Panc1 (cell line): ENCODE measurements around the gene XXYLT1. TPM values are rescaled to one million over a fixed set of nuclear protein-coding genes. Genes with fewer than 3 reads are reported as not detected.

Experiments
- ATAC-seq: fragments of 200-7000 bp; cut with Tn5 transposase; 2 replicates; pipeline ENCODE4 v1.9.1; 2020; ENCODE audit warnings: mild to moderate bottlenecking, moderate library complexity
- BruUV-seq: library from RNA; stranded (reverse); fragments of 400-500 nt; replicated peaks from 2 replicates; lab custom pipeline; 2021; lab: Mats Ljungman, UMichigan
- CTCF ChIA-PET: fragments of 300-600 bp; sonication (Branson Sonifier 250); formaldehyde crosslinking; loops from one replicate; lab custom pipeline; 2022; ENCODE audit warnings: antibody characterized with exemption; lab: Charles Lee
- POLR2A ChIA-PET: fragments of 300-600 bp; sonication (Branson Sonifier 250); formaldehyde crosslinking; loops from one replicate; lab custom pipeline; 2022; ENCODE audit warnings: antibody characterized with exemption; lab: Charles Lee
- DNase-seq: peaks from one replicate; pipeline ENCODE4 v3.0.0-alpha.2; 2010; ENCODE audit warnings: low read depth, low spot score
- H3K27ac ChIP-seq: 2 replicates; pipeline ENCODE4 v1.5.1; 2011; ENCODE audit warnings: mild to moderate bottlenecking, low read length, inconsistent platforms
- H3K27me3 ChIP-seq: fragments of 200-500 bp; sonication (Bioruptor generic); 2 replicates; pipeline ENCODE4 v1.6.0; 2014; ENCODE audit warnings: low read length, inconsistent platforms; ENCODE audit not compliant: control insufficient read depth, insufficient read depth
- H3K36me3 ChIP-seq: fragments of 200-500 bp; sonication (Bioruptor generic); 2 replicates; pipeline ENCODE4 v1.5.1; 2014; ENCODE audit warnings: inconsistent platforms, mild to moderate bottlenecking, low read length, moderate library complexity; ENCODE audit not compliant: control insufficient read depth, insufficient read depth
- H3K4me1 ChIP-seq: 2 replicates; pipeline ENCODE4 v1.5.1; 2011; ENCODE audit warnings: inconsistent platforms, mild to moderate bottlenecking, low read length, moderate library complexity; ENCODE audit not compliant: control insufficient read depth, insufficient read depth
- H3K4me3 ChIP-seq, 2 experiments: 2 replicates each; pipeline ENCODE4 v1.5.1; 2011 to 2012; ENCODE audit warnings: low read depth in 2 of 2, low read length in 2 of 2, mild to moderate bottlenecking in 2 of 2, inconsistent platforms in 1 of 2, moderate library complexity in 1 of 2
- H3K9me3 ChIP-seq: fragments of 200-500 bp; sonication (Bioruptor generic); 2 replicates; pipeline ENCODE4 v1.5.1; 2014; ENCODE audit warnings: low read depth, mild to moderate bottlenecking, inconsistent platforms, low read length, moderate library complexity; ENCODE audit not compliant: control insufficient read depth, insufficient read depth
- POLR2AphosphoS5 ChIP-seq: IDR thresholded peaks from 2 replicates; pipeline ENCODE4 v1.6.1; 2012; ENCODE audit warnings: mild to moderate bottlenecking, low read depth, low read length, moderate library complexity
- SIN3A ChIP-seq: IDR thresholded peaks from 2 replicates; pipeline ENCODE4 v1.6.1; 2012; ENCODE audit warnings: low read depth, mild to moderate bottlenecking, low read length, moderate library complexity, borderline replicate concordance; ENCODE audit not compliant: insufficient read depth
- TCF7L2 ChIP-seq: IDR thresholded peaks from 2 replicates; pipeline ENCODE4 v1.6.1; 2011; ENCODE audit warnings: mild to moderate bottlenecking, low read depth, low read length, inconsistent platforms
- in situ Hi-C: cut with HindIII; loops from 2 replicates; pipeline ENCODE4 v1.10.0; 2016; ENCODE audit warnings: low sequenced_read_pairs, low pct_unique_long_range_greater_than_20kb
- intact Hi-C: fragments of 100-400 bp; cut with micrococcal nuclease; formaldehyde crosslinking; loops from one replicate; pipeline ENCODE4 v1.10.0; 2022; ENCODE audit not compliant: unreplicated experiment
- total RNA-seq: library from RNA; stranded (reverse); gene quantifications from one replicate; pipeline ENCODE4 v1.2.1, GENCODE V29; 2021; ENCODE audit not compliant: unreplicated experiment
- TF ChIP-seq, protein P1 (sequence below): fragments of 450-650 bp; IDR thresholded peaks from 2 replicates; pipeline ENCODE4 v1.5.1; 2017; ENCODE audit warnings: mild to moderate bottlenecking
- TF ChIP-seq, protein P2 (sequence below), 2 experiments: IDR thresholded peaks; 2 replicates each; pipeline ENCODE4 v1.6.1; 2011 to 2012; ENCODE audit warnings: low read depth in 2 of 2, control low read depth in 1 of 2, low read length in 1 of 2, mild to moderate bottlenecking in 1 of 2, moderate library complexity in 1 of 2; ENCODE audit not compliant: insufficient read depth in 1 of 2

XXYLT1 gene
- total RNA-seq, 1 experiment from 2014 or later = 26.0 TPM

DNA sequence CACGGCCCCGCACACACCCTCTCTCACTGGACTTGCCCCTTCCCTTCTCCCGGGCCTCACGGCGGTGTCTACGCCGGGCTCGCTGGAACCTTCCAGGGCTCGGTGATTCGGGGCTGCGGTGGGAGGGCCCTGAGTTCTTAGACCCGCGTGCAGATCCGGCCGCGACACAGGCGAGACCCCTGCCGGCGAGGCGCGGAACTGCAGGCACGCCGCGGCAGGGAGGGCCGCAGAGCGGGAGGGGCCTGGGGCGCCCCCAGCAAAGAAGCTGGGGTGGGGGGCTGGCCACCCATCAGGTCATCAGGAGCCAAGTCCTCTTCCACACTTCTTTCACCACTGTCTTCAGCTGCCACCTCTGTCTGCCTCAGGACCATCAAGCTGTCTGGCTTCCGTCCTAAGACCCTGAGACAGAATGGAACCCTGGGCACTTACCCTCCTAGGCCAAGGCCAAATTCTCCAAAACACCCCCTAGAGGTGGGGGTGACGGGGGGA lies 164.5 kb downstream of the XXYLT1 start:
- Histone ChIP-seq H3K36me3 (no peaks in the 10 kb centered on the region), H3K27me3 (no peaks in the 10 kb centered on the region), H3K27ac (peak overlapping the region; percentile 100), H3K4me3 (peak overlapping the region in 1 of 2 experiments; percentile 39; a peak in 2 of 4 replicates), H3K9me3 (no peaks in the 10 kb centered on the region), H3K4me1 (peaks cover 53% of the 10 kb centered on the region)
- ChIA-PET POLR2A (no interaction called here), CTCF (interaction anchor here (0.6 to 1.1 kb wide), 4 partner anchors 13 to 424 kb away, joined by 3 to 6 read pairs (median 4); no protein-coding TSS in a partner anchor)
- BruUV-seq = no TSS peak
- intact Hi-C loops (loop anchor here (5.0 kb wide), 2 partner anchors 104 to 424 kb away; no protein-coding TSS in a partner anchor), in situ Hi-C loops (no loop called here)
- ATAC-seq (peak; percentile 77), DNase-seq (no peak)
- TF ChIP-seq POLR2AphosphoS5 = no peak
- TF ChIP-seq, protein P1, sequence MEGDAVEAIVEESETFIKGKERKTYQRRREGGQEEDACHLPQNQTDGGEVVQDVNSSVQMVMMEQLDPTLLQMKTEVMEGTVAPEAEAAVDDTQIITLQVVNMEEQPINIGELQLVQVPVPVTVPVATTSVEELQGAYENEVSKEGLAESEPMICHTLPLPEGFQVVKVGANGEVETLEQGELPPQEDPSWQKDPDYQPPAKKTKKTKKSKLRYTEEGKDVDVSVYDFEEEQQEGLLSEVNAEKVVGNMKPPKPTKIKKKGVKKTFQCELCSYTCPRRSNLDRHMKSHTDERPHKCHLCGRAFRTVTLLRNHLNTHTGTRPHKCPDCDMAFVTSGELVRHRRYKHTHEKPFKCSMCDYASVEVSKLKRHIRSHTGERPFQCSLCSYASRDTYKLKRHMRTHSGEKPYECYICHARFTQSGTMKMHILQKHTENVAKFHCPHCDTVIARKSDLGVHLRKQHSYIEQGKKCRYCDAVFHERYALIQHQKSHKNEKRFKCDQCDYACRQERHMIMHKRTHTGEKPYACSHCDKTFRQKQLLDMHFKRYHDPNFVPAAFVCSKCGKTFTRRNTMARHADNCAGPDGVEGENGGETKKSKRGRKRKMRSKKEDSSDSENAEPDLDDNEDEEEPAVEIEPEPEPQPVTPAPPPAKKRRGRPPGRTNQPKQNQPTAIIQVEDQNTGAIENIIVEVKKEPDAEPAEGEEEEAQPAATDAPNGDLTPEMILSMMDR = peak; percentile 100
- no peak for TF ChIP-seq SIN3A

DNA sequence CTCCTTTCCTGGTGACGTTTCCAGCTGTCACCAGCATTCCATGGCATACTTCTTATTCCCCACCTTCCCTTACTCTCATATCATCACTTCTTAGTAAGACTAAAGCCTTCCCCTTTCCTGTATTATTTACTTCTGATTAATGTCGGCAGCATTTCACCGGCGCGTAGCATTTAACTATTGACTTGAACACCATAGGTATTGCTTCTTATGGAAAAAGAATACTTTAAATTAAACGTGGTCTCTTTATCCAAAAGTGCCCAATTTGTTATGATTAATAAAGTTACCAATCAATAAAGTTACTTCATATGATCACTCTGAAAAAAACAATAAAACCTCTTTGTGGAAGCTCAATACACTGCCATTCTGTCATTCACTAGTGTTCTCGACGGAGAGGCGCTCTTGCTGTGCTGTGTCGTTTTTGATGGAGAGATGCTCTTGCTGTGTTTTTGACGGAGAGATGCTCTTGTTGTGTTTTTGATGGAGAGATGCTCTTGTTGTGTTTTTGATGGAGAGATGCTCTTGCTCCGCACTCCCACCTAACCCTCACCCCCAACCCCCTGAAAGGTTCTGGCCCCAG lies 165.0 kb downstream of the XXYLT1 start:
- Histone ChIP-seq H3K27me3 (no peaks in the 10 kb centered on the region), H3K9me3 (no peaks in the 10 kb centered on the region), H3K27ac (peak overlapping the region; percentile 100), H3K4me3 (peak overlapping the region in 1 of 2 experiments; percentile 39; a peak in 2 of 4 replicates), H3K4me1 (peaks cover 58% of the 10 kb centered on the region), H3K36me3 (no peaks in the 10 kb centered on the region)
- ATAC-seq (peak; percentile 18), DNase-seq (no peak)
- ChIA-PET POLR2A (no interaction called here), CTCF (interaction anchor here (0.9 kb wide), 1 partner anchor 420 kb away, joined by 4 read pairs; no protein-coding TSS in a partner anchor)
- BruUV-seq = no TSS peak
- intact Hi-C loops (loop anchor here (5.0 kb wide), 2 partner anchors 104 to 424 kb away; no protein-coding TSS in a partner anchor), in situ Hi-C loops (no loop called here)
- TF ChIP-seq POLR2AphosphoS5 (no peak), TCF7L2 (no peak), SIN3A (no peak)
- TF ChIP-seq, protein P2, sequence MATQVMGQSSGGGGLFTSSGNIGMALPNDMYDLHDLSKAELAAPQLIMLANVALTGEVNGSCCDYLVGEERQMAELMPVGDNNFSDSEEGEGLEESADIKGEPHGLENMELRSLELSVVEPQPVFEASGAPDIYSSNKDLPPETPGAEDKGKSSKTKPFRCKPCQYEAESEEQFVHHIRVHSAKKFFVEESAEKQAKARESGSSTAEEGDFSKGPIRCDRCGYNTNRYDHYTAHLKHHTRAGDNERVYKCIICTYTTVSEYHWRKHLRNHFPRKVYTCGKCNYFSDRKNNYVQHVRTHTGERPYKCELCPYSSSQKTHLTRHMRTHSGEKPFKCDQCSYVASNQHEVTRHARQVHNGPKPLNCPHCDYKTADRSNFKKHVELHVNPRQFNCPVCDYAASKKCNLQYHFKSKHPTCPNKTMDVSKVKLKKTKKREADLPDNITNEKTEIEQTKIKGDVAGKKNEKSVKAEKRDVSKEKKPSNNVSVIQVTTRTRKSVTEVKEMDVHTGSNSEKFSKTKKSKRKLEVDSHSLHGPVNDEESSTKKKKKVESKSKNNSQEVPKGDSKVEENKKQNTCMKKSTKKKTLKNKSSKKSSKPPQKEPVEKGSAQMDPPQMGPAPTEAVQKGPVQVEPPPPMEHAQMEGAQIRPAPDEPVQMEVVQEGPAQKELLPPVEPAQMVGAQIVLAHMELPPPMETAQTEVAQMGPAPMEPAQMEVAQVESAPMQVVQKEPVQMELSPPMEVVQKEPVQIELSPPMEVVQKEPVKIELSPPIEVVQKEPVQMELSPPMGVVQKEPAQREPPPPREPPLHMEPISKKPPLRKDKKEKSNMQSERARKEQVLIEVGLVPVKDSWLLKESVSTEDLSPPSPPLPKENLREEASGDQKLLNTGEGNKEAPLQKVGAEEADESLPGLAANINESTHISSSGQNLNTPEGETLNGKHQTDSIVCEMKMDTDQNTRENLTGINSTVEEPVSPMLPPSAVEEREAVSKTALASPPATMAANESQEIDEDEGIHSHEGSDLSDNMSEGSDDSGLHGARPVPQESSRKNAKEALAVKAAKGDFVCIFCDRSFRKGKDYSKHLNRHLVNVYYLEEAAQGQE (IDR thresholded peaks at IDR 0.05; ENCODE audit: insufficient read depth in 1 of 2, low read depth in 2 of 2, low read length in 1 of 2) = no peak
- TF ChIP-seq, protein P1 = no peak
